Smooth muscle cell of the brain vasculature (primary cell): ENCODE measurements around the gene FAM237A.

ENCODE experiments used
- DNase-seq: peaks from one replicate; pipeline ENCODE4 v3.0.0-alpha.2; 2012; ENCODE audit warnings: low read depth, low spot score

FAM237A gene

DNA sequence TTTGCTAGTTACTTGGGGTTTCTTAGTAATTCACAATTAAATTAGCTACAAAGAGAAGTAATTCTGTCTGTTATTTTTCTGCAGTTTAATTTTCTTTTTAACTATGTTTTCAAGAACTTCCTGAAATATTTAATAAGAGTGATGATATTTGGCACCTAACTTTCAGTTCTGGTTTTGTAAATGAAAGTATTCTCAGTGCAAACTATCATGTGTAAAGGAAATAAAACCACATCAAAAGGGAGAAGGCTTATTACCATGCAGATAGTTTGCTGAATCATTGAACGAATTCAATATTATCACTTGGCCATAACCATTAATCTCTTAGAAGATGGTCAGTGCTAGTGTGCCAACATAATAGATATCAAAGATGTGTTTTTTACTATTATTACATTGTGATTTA is 46.7 kb downstream of the FAM237A start:
- no peak for DNase-seq

- no peak for DNase-seq
These were observed 50.7 kb downstream of the FAM237A start for GRCh38 chr2:206692971-206693370.

- DNase-seq: peak; percentile 44
These were observed 51.3 kb downstream of the FAM237A start for GRCh38 chr2:206693399-206694137.

GRCh38 chr2:206696910-206697309 is 54.6 kb downstream of the FAM237A start:
- DNase-seq: no peak

- DNase-seq: no peak
These were observed 56.5 kb downstream of the FAM237A start for GRCh38 chr2:206698811-206699210.
